ENCODE results near the gene NECTIN1.
"Not testable (repeated sequence)": the region's sequence is repeated elsewhere in the genome, so short reads cannot be mapped to it uniquely, and the experiment has no call there.

Gene NECTIN1

GRCh38 chr11:119614222-119615002 lies 114.6 kb downstream of the NECTIN1 start:
- no peak for DNase-seq

DNA sequence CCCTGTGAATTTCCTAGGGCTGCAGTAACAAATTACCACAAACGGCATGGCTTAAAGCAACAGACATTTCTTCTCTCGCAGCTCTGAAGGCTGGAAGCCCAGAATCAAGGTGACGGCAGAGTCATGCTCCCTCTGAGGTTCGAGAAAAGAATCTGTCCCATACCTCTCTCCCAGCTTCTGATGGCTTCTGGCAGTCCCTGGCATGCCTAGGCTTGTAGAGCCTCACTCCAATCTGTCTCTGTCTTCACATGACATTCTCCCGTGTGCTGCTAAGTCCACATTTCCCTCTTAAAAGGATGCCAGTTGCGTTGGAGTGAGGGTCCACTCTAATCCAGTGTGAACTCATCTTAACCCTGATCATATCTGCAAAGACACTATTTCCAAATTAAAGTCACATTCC lies 116.2 kb downstream of the NECTIN1 start:
- DNase-seq: no peak

DNA sequence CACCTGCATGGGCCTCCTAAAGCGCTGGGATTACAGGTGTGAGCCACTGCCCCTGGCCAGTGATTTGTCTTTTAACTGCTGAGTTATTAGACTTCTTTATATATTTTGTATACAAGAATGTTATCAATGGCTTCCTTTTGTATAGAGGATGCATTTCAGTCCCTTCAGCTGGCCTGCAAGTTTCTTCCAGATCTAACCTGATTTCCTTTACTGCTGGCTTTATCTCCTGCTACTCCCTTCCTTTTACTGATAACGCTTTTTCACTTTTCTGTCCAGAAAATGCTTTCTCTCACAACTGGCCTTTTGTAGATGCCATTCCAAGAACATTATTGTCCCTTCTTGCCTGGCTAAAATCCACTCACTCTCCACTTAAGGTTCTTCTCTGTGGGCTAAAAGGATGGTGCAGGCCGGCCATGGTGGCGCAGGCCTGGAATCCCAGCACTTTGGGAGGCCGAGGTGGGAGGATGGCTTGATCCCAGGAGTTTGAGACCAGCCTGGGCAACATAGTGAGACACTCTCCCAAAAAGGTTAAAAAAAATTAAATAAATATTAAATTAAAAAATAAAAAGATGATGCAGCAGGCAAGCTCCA lies 118.1 kb downstream of the NECTIN1 start:
- DNase-seq: no peak

GRCh38 chr11:119608781-119609180 lies 120.2 kb downstream of the NECTIN1 start:
- DNase-seq: no peak

DNA sequence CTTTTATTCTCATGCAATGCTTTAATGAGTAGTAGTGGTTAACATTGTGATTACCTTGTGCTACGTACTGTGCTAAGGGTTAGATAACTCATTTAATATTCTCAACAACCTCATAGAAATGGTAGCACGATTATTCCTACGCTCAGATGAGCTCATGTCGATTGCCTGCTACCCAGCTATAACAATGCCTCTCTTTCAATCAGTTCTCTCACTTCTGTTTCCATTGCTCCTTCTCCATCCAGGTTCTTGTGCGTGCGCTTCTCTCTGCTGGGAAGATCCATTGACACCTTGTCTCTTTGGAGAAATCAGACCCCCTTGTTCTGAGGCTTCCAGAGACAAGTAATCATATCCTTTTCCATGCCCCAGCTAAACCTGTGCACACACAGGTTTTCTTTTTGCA lies 120.8 kb downstream of the NECTIN1 start:
- DNase-seq: no peak

DNA sequence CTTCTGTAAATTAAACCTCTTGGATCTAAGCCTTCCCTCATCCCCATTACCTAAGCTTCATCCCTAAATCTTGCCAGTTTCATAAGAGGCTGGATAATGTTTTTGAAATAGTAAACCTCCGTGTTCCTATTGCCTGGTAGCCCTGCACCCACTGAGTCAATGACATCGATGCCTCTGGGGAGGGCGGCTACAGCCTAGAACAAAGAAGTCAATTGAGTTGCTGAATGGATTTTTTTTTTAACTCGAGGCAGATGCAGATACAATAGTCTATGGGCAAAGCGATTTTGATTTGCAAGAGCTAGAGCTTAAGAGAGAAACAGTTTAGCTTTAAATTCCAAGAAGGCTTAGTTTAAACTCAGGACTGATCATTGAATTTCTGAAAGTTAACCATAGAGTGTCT lies 121.3 kb downstream of the NECTIN1 start:
- no peak for DNase-seq

- no peak for DNase-seq
Measured at GRCh38 chr11:119605137-119605665, 123.8 kb downstream of the NECTIN1 start.

GRCh38 chr11:119602745-119603373 lies 126.1 kb downstream of the NECTIN1 start:
- DNase-seq: no peak

DNA sequence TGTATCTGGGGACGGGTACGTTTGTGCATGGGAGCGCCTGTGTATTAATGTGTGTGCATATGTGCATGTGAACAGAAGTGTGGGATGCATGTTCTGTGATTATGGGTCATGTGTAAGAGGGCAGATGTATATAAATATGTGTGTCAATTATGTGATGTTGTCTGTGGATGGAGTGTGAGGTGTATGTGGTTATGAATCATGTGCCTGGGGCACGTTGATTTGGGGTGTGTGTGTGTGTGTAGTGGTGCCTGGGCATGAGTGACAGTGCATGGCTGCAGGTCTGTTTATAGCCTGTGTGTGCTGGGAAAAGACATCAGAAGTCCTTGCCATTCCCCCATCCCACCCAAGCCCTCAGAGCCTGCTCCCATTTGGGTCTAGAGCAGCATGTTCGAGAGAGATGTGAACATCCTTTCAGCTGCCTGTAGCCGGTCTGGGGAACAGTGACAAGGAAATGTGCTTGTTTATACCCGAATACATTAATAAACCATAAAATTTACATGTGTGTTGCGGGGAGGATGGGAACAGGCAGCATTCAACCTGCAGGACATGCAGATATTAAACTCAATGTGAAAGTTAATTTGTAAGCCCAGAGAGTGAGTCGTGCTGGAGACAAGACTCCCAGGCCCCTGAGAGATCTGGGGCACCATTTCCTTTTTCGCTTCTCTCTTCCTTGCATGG lies 129.0 kb downstream of the NECTIN1 start:
- DNase-seq: no peak

DNA sequence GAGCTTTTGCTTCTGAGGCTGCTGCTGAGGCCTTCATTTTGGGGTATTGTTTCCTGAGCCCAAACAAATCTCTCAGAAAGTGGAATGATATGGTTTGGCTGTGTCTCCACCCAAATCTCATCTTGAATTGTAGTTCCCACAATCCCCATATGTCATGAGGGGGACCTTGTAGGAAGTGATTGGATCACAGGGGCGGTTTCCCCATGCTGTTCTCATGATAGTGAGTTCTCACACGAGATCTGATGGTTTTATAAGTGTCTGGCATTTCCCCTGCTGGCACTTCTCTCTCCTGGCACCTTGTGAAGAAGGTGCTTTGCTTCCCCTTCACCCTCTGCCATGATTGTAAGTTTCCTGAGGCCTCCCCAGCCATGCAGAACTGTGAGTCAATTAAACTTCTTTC lies 133.1 kb downstream of the NECTIN1 start:
- not testable (repeated sequence) for DNase-seq

- DNase-seq: peak; percentile 76
Measured at GRCh38 chr11:119594639-119595249, 134.3 kb downstream of the NECTIN1 start.

DNA sequence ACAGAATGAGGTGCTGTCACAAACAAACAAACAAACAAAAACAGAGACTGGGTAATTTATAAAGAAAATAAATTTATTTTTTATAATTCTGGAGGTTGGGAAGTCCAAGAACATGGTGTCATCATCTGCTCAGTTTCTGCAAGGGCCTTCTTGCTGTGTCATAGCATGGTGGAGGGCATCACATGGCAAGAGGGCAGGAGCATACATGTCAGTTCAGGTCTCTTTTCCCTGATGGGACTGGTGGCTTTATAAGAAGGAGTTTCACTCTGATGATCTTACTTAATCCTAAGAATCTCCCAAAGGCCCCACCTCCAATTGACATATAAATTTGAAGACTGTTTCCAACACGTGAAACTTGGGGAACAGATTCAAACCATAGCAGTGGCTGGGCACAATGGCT lies 135.7 kb downstream of the NECTIN1 start:
- no peak for DNase-seq

DNA sequence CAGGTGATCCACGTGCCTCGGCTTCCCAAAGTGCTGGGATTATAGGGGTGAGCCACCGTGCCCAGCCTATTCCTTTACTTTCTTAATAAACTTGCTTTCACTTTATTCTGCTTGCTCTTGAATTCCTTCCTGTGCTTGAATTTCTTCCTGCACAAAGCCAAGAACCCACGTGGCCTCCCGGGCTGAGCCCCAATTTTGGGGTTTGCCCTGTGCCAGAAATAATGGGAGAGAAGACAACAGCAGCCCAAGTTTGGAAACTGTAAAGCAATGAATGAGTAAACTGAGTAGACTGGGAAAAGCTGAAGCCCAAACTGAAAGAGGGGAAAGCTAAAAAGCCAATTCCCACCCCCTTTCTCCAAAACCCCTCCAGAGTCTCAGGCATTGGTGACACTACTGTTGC lies 136.4 kb downstream of the NECTIN1 start:
- DNase-seq: no peak

GRCh38 chr11:119591836-119592310 lies 137.1 kb downstream of the NECTIN1 start:
- no peak for DNase-seq

DNA sequence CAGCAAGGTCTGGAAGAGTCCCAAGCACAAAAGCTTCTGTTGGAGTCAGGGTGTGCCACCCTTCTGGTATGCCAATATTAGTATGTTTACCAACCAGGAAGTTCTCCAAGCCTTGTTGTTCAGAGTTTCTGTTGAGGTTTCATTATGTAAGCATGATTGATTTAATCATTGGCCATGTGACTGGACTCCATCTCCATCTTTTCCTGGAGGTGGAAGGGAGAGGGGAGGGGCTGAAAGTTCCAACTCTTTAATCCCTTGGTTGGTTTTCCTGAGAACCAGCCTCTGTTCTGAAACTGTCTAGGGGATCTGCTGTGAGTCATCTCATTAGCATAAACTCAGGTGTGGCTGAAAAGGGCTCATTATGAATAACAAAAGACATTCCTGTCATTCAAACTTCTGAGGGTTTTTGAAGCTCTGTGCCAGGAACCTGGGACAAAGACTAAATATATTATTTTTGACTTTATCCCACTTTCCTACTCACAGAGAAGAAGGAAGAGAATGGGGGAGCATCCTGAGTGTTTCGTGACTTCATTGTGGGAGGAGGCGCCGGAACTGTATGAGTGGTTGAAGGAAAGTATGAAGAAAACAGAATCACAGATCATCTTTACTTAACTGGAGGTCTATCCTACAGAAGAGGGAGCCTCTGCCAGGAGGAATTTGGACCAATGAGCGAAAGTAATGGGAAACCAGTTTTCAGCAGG lies 138.2 kb downstream of the NECTIN1 start:
- no peak for DNase-seq

DNA sequence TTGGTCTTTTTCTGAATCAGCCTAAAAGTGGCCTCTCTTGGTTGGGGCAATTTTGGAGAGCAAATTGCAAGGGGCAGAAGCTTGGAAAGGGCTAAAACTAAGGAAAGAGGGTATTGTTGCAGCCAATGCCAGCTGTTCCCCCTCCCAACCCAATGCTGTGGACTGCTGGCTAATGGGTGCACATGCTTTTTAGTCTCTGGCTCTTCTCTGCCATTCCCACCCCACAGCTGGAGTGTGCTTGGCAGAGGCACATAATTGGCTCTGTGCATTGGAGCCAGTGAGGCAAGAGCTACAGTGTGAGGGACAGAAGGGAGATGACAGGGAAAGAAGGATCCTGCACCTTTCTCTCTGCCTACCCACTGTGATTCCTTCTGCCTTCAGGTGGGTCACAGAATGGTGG lies 140.0 kb downstream of the NECTIN1 start:
- no peak for DNase-seq

Data from fibroblast of upper back skin (primary cell).